IPS-18c (cell line): ENCODE measurements around the gene TTC31.
A peak's percentile ranks its signal among the peaks of the same experiment; 100 is the strongest.
"Not testable (repeated sequence)": the region's sequence is repeated elsewhere in the genome, so short reads cannot be mapped to it uniquely, and the experiment has no call there.

Source experiments
- H3K4me3 ChIP-seq: 2 replicates; pipeline ENCODE4 v1.7.0; 2013; ENCODE audit warnings: low read depth, mild to moderate bottlenecking, low read length, moderate library complexity; ENCODE audit not compliant: insufficient read depth
- H3K9me3 ChIP-seq: one replicate; pipeline ENCODE4 v1.6.1; 2013; ENCODE audit warnings: mild to moderate bottlenecking, low read length, moderate library complexity; ENCODE audit not compliant: control insufficient read depth, insufficient read depth

The TTC31 gene

DNA sequence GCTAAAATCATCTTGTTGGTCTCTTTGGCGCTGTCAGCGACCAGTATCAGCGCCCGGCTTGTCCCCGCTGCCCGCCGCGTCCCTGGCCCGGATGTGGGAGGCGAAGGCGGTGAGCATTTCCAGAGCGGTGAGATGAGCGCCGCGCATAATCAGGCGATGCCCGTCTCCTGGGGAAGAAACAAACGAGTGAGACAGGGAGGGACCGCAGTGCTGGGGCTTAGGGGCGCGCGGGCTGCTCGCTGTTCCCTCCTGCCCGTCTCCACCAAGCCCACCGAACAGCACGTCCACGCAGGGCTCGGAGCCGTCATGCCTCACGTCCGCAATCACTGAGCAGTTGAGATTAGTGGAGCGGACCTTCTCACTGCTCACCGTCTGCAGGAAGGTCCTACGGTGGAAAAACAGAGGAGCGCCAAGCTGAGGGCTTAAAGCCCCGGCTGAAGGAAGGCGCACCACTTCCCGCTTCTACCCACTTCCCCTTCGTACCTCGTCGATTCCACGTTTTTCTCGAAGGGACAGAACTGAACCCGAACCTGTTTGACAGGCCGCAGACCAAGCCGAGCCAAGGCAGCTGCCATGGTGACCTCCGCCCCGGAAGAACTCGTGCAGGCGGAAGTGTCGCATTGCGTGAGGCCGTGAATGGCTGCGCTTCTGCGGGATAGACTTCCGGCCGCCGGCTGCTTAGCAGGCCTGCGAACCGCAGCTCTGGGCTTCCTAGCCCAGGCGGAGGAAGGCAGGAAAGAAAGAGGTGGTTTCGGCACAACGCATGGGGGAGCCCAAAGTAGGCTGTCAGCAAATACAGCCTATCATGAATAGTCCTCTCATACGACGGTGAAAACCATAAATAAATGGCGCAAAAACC lies 10.6 kb upstream of the TTC31 start, which contains the start of gene MRPL53:
MRPL53 (minus strand) TSS at position 595 of the 859 bp plus-strand sequence; CDS start at position 575, 20 bp downstream.
- H3K9me3 ChIP-seq: no peaks in the 10 kb centered on the region
- peak within 1 kb of the TSS; percentile 99 for H3K4me3 ChIP-seq

DNA sequence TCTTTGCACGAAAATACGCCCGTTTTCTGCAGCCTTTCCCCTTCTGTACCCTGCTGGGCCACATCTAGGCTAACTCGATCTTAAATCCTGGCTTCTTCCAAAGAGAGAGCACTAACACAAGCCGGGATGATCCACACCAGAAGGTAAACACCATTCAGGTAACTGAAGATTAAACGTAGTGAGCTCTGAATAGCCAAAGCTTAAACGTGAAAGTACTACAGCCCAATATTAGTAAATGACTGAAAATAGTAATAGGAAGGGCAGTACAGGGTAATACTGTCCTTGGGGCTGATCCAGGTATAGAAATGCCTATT lies 10.0 kb upstream of the TTC31 start:
- no peaks in the 10 kb centered on the region for H3K9me3 ChIP-seq

DNA sequence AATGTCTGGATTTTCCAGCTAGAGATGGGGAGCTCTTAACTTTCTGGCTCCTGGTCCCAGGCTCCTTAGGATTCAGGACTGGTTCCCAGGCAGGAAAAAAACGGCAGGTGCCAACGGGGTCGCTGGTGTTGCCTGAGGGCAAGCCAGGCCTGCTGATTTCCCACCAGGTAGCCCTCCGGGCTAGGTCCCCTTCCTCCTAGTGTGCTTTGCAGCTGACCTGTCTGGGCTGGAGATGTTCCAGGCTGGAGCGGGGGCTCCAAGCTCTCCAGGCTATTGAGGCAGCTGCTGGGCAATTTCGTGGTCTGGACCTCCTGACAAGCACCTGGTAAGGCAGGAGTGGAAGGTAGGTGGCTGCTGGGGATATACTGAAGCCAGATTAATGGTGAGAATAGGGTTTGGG lies 8.4 kb upstream of the TTC31 start:
- Histone ChIP-seq H3K4me3 (no peak overlapping the region), H3K9me3 (no peaks in the 10 kb centered on the region)

More for the DNA sequence above, 10.0 kb upstream of the TTC31 start:
- peak overlapping the region; percentile 99 for H3K4me3 ChIP-seq

DNA sequence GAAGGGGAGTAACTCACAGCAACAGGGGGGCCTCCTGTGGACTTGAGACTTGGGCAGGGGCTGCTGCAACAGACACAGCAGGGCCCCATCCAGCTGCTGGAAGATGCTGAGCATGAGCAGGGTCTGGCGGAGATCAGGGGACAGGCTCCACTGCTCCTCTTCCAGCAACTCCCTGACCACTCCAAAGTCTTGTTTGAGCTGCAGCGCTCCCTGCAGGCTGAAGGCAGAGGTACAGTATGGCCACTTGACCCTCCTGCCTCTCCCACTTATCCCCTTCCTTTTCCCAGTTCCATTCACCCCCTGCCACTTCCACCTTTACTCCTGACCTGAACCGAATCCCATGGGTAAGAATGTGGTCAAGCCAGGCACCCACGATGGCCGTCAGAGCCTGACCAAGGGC lies 8.0 kb upstream of the TTC31 start:
- H3K4me3 ChIP-seq: no peak overlapping the region
- H3K9me3 ChIP-seq: no peaks in the 10 kb centered on the region

DNA sequence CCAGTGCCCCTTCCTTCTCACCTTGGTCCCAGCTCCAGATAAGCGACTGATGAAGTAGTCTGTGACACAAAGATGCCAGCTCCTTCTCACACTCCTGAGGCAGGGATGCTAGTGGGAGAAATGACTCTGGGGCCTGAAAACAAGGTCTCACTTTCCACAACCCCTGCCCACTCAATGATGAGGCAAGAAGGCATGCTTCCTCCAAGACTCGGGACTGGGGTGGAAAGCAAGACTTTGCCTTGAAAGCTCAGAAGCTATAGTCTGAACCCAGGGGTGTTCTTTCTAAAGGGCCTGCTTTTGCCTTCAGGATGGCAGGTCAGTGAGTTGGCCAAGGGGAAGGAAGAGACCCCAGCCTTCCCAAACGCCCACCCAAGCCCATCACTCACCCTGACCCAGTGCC lies 1.4 kb upstream of the TTC31 start:
- H3K9me3 ChIP-seq: no peaks in the 10 kb centered on the region
- H3K4me3 ChIP-seq: peak overlapping the region; percentile 87

DNA sequence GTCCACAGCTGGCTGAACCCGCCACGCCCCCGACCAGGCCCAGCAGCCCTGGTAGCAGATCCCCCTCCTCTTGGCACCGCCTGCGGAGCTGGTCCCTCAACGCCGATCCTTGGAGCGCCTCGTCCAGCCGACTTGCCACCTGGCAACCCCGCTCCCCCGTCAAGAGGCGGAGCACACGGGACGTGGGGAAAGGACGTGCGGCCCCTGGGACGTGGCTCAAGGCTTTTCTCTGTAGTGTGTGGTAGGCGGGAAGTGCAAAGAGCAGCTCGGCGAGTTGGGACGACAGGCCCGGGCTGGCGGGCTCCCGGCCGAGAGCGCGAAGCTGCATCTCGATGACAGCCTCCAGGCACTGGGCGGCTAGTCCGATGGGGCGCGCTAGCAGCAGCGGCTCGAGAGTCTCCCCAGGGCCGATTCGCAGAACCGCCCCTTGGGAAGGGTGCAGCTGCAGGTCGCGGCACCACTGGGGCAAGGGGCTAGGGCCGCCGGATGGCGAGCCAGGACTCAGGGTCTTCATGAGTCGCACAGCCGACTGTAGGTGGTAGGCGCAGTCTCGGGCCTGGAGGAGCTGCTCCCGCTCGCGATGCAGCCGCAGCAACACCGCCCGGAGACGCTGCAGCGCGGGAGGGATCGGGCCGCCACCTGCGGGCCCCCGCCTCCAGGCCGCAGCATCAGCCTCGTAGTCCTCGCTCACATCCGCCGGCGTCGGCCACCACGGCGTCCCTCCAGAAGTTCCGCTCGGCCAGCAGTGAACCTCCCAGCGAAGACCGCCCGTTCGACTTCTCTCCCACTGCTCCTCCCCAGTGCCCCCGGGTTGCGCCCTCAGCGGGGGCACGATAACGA lies 700 bp upstream of the TTC31 start:
- peak overlapping the region; percentile 87 for H3K4me3 ChIP-seq

DNA sequence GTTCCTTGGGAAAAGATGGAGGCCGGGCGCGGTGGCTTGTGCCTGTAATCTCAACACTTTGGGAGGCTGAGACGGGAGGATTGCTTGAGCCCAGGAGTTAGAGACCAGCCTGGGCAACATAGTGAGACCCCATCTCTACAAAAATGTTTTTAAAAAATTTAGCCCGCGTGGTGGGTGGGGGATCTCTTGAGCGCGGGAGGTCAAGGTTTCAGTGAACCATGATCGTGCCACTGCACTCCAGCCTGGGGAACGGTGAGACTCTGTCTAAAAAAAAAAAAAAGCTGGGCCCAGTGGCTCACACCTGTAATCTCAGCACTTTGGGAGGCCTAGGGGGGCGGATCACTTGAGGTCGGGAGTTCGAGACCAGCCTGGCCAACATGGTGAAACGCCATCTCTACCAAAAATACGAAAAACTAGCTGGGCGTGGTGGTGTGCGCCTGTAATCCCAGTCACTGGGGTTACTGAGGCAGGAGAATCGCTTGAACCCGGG lies 839 bp downstream of the TTC31 start:
- H3K9me3 ChIP-seq: not testable (repeated sequence)
- peak overlapping the region; percentile 87 for H3K4me3 ChIP-seq

More for the DNA sequence above, 700 bp upstream of the TTC31 start:
- H3K9me3 ChIP-seq: no peaks in the 10 kb centered on the region

DNA sequence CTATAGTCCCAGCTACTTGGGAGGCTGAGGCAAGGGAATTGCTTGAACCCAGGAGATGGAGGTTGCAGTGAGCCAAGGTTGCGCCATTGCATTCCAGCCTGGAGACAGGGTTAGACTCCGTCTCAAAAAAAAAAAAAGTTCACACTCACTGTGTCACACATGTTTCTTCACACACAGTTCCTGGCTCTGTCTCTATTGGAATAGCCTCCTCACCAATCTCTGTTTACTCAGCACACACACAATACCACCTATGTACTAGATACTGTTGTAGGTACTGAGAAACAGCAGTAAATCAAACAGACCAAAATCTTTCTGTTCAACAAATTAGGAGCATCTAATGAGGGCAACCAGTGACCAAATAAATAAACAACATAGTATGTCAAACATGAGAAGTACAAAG lies 3.3 kb downstream of the TTC31 start:
- Histone ChIP-seq H3K9me3 (no peaks in the 10 kb centered on the region), H3K4me3 (no peak overlapping the region)

DNA sequence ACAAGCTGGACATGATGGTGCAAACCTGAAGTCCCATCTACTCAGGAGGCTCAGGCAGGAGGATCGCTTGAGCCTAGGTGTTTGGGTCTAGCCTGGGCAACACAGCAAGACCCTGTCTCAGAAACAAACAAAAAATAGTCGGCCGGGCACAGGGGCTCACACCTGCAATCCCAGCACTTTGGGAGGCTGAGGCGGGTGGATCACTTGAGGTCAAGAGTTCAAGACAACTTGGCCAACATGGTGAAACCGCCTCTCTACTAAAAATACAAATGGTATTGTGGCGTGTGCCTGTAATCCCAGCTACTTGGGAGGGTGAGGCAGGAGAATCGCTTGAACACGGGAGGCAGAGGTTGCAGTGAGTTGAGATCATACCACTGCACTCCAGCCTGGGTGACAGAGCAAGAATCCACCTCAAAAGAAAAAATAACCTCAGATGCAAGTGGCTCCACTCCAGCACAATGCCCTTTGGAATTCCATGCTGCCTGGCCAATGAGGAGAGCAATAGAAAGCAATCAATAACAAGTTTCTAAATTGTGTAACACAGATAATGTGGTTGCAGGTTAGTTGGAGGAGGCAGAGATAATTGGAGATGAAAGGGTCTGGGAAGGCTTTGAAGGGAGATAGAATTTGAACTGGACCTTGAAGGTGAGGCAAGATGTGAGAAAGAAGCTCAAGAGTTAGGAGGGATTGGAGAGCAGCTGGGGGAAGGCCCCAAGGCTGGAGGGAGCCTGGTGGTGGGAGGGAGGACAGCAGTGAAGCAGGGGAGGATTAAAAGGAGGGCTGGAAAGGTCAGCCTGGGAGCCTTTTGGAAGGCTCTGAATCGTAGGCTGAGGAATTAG lies 6.0 kb downstream of the TTC31 start:
- no peak overlapping the region for H3K4me3 ChIP-seq
- H3K9me3 ChIP-seq: no peaks in the 10 kb centered on the region

DNA sequence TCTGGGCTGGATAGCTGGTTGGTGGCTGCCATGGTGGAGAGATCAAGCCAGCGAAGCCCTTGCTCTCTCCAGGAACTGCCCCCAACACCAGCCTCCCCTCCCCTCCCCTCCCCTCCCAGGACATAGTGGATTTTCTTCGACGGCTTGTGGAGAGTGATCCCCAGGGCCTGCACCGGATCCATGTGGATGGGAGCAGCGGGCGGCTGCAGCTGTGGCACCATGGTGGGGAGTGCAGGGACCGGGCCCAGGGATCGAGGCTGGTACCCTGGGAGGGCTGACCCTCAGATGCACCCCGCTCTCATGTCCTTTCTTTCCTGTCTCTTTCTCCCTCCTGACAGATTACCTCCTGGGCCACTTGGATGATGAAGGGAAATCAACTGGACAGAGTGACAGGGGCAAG lies 7.0 kb downstream of the TTC31 start:
- H3K9me3 ChIP-seq: no peaks in the 10 kb centered on the region
- no peak overlapping the region for H3K4me3 ChIP-seq

DNA sequence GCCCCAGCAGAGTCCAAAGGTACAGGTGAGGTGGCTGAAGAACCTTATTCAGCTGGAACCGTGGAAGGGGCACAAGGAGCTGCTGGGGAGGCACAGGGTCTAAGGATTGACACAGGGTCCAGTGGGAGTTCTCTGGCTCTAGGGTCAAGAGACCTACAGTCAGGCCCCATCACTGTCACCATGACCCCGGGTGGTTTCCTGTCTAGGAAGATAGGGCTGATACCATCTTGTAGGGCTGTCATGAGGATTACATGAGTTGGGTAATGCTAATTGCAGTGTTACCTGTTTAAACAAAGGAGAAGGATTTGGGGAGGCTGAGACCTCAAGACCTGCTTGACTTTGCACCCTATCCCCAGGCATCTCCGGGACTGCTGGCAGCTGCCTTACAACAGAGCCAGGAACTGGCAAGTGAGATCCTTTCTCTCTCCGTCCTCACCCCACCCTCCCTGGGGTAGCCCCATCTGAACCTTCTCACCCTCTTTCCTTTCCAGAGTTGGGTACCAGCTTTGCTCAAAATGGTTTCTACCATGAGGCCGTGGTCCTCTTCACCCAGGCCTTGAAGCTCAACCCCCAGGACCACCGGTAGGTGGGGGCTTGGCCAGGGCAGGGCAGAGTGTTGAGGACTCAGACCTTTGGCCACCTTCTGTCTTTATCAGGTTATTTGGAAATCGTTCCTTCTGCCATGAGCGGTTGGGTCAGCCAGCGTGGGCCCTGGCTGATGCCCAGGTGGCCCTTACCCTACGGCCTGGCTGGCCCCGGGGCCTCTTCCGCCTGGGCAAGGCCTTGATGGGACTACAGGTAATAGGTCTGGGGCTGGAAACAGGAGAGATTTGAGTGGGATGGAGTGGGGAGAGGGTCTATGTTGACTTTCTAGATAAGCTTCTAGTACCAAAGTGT lies 9.0 kb downstream of the TTC31 start:
- Histone ChIP-seq H3K9me3 (no peaks in the 10 kb centered on the region), H3K4me3 (no peak overlapping the region)

DNA sequence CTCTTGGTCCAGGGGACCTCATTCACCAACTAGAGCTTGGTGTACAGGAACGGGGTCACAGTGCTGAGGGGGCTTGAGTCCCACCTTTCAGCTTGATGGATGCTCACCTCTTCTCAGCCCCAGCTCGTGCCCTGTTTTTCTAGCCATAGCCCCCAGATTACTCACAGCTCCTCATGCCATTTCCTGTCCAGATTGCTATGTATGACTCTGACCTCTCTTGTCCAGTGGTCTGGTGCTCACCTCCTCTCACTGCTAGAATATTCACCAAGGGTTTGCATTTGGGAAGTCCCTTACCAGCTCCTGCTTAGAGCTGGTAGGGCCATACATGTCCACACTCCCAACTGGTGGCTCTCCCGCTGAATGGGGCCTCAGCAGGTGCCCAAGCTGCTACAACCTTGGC lies 10.7 kb downstream of the TTC31 start:
- no peaks in the 10 kb centered on the region for H3K9me3 ChIP-seq
- no peak overlapping the region for H3K4me3 ChIP-seq

DNA sequence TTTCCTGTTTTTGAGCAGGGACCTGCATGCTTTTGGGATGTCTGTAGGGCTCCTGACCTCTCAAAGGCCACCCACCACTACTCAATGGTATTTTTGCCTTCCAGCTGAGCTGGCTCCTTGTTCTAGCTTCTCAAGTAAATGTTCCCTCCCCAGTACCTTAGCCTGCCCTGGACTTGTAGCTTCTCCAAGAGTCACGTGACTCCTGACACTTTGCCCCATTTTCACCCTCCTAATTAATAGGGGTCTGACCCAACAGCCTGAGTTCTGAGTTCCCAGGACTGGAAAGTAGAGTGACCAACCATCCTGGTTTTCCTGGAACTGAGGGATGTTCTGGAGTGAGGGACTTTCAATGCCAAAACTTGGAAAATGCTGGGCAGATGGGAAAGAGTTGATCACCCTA lies 12.6 kb downstream of the TTC31 start:
- H3K9me3 ChIP-seq: no peaks in the 10 kb centered on the region
- H3K4me3 ChIP-seq: no peak overlapping the region

DNA sequence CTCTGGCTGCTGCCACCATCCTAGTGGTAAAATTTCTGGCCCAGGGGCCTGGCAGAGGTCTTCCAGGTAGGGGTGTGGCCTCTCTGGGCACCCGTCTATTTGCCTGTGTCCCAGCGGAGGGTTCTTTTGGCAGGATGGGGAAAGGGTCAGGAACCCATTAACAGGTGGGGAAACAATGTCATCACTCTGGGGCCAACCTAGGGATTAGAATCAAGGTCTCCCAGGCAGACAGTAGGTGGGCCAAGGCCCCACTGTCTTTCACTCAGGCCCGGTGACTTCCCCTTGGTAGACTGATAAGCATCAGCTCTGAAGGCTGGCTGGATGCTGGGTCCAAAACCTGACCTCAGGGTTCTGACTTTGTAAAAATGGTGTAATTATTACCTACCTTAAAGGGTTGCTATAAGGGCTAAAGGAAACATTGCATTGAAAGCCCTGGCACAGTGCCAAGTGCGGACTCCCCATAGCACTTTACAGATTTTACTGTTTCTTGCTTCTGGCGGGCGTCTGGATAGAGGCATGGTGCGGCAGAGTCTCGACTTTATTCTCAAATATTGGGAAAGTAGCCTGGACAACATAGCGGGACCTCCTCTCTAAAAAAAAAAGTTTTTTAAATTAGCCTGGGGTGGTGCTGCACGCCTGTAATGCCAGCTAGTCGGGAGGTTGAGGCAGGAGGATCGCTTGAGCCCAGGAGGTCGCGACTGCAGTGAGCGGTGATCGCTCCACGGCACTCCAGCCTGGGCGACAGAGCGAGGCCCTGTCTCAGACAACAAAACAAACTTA lies 14.3 kb downstream of the TTC31 start:
- peak overlapping the region; percentile 55 for H3K4me3 ChIP-seq
- no peaks in the 10 kb centered on the region for H3K9me3 ChIP-seq

DNA sequence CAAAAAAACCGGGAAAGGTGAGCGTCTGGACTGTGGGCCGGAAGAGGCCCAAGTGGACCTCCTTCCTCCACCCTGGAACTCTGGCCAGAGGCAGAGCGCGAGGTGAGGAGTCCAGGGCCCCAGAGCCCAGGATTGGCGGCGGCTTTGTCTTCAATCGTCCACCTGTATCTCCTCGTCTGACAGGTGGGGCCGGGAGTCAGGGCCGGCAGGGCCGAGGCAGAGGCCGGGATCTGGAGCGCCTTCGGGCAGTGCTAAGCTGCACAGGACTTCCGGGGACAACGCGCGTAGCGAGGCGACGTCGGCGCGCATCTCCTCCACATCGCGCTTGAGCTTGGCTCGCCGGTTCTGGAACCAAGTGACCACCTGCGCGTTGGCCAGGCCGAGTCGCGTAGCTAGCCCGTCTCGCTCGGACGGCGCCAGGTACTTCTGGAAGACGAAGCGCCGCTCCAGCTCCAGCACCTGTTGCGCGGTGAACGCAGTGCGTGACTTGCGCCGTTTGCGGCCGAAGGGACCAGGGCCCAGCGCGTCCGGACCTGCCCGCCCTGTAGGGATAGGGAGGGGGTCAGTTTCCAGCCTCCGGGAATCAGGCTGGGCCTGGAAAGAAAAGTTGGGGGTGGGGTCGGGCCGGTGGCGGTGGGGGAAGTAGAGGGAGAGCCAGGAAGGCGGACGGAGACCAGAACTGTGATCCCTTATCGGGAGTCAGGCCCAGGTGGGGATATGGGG lies 15.1 kb downstream of the TTC31 start:
- no peaks in the 10 kb centered on the region for H3K9me3 ChIP-seq
- H3K4me3 ChIP-seq: peak overlapping the region; percentile 55
